ENCODE measurements around the gene KCNAB2.

The KCNAB2 gene

GRCh38 chr1:6094801-6095505 is 49.3 kb downstream of the KCNAB2 start:
- no peak for TF ChIP-seq CTCF (IDR thresholded peaks at IDR 0.05; ENCODE audit: insufficient read depth, low read depth, low read length, missing control alignments)
- DNase-seq (ENCODE audit: low read depth) = no peak
- H3K4me3 ChIP-seq (ENCODE audit: low read depth, low read length) = no peak overlapping the region

- no peak overlapping the region for H3K4me3 ChIP-seq (ENCODE audit: low read depth, low read length)
- no peak for DNase-seq (ENCODE audit: low read depth)
- TF ChIP-seq CTCF (IDR thresholded peaks at IDR 0.05; ENCODE audit: insufficient read depth, low read depth, low read length, missing control alignments) = no peak
These were observed 50.0 kb downstream of the KCNAB2 start for GRCh38 chr1:6095511-6096242.

GRCh38 chr1:6096243-6097116 is 50.8 kb downstream of the KCNAB2 start:
- no peak overlapping the region for H3K4me3 ChIP-seq (ENCODE audit: low read depth, low read length)
- DNase-seq (ENCODE audit: low read depth) = no peak
- TF ChIP-seq CTCF (IDR thresholded peaks at IDR 0.05; ENCODE audit: insufficient read depth, low read depth, low read length, missing control alignments) = no peak

GRCh38 chr1:6097117-6097595 is 51.5 kb downstream of the KCNAB2 start:
- no peak for DNase-seq (ENCODE audit: low read depth)
- H3K4me3 ChIP-seq (ENCODE audit: low read depth, low read length) = no peak overlapping the region
- TF ChIP-seq CTCF (IDR thresholded peaks at IDR 0.05; ENCODE audit: insufficient read depth, low read depth, low read length, missing control alignments) = no peak

GRCh38 chr1:6097824-6098223 is 52.1 kb downstream of the KCNAB2 start:
- DNase-seq (ENCODE audit: low read depth) = no peak
- H3K4me3 ChIP-seq (ENCODE audit: low read depth, low read length) = no peak overlapping the region
- TF ChIP-seq CTCF (IDR thresholded peaks at IDR 0.05; ENCODE audit: insufficient read depth, low read depth, low read length, missing control alignments) = no peak

GRCh38 chr1:6098303-6099215 is 52.9 kb downstream of the KCNAB2 start:
- TF ChIP-seq CTCF (IDR thresholded peaks at IDR 0.05; ENCODE audit: insufficient read depth, low read depth, low read length, missing control alignments) = no peak
- no peak overlapping the region for H3K4me3 ChIP-seq (ENCODE audit: low read depth, low read length)
- DNase-seq (ENCODE audit: low read depth) = no peak
